WTC11 (cell line): ENCODE data around the gene TMEM144. TPM values are rescaled to one million over a fixed set of nuclear protein-coding genes. Genes with fewer than 3 reads are reported as not detected.
"Not testable (repeated sequence)": the region's sequence is repeated elsewhere in the genome, so short reads cannot be mapped to it uniquely, and the experiment has no call there.

Experiments used
- ATAC-seq: fragments of 200-7000 bp; cut with Tn5 transposase; 2 replicates; pipeline ENCODE4 v1.10.0; 2021; ENCODE audit warnings: mild to moderate bottlenecking, moderate library complexity
- CTCF ChIA-PET: fragments of 300-600 bp; sonication (Branson Sonifier 250); formaldehyde crosslinking; loops from one replicate; lab custom pipeline; 2021; ENCODE audit warnings: antibody characterized with exemption; lab: Charles Lee
- POLR2A ChIA-PET: fragments of 350-600 bp; sonication (Branson Sonifier 250); formaldehyde crosslinking; loops from one replicate; lab custom pipeline; 2021; ENCODE audit warnings: antibody characterized with exemption; lab: Charles Lee
- DNase-seq: peaks from one replicate; pipeline ENCODE4 v3.0.0; 2021; ENCODE audit warnings: low spot score
- H3K27ac Mint-ChIP-seq: 2 replicates; pipeline ENCODE4 v1.8.0; 2021; ENCODE audit warnings: mixed read lengths
- H3K27me3 Mint-ChIP-seq: 2 replicates; pipeline ENCODE4 v1.8.0; 2021; ENCODE audit warnings: low read depth, mild to moderate bottlenecking, moderate library complexity, mixed read lengths
- H3K36me3 Mint-ChIP-seq: 2 replicates; pipeline ENCODE4 v1.8.0; 2021; ENCODE audit warnings: mixed read lengths
- H3K4me1 Mint-ChIP-seq: 2 replicates; pipeline ENCODE4 v1.8.0; 2022; ENCODE audit warnings: mixed read lengths
- H3K4me3 Mint-ChIP-seq: 2 replicates; pipeline ENCODE4 v1.8.0; 2021; ENCODE audit warnings: mild to moderate bottlenecking, moderate library complexity, mixed read lengths
- H3K9me3 Mint-ChIP-seq: 2 replicates; pipeline ENCODE4 v1.8.0; 2021; ENCODE audit warnings: mixed read lengths
- CREB1 ChIP-seq: sonication (generic); formaldehyde crosslinking; IDR thresholded peaks from 2 replicates; pipeline ENCODE4 v1.8.0; 2023; ENCODE audit warnings: mild to moderate bottlenecking, missing genetic modification reagents
- E2F1 ChIP-seq: sonication (generic); formaldehyde crosslinking; IDR thresholded peaks from 2 replicates; pipeline ENCODE4 v1.8.0; 2022; ENCODE audit warnings: mild to moderate bottlenecking, missing genetic modification reagents
- FOXJ3 ChIP-seq: sonication (generic); formaldehyde crosslinking; IDR thresholded peaks from 2 replicates; pipeline ENCODE4 v1.9.0; 2021; ENCODE audit warnings: missing genetic modification reagents, mild to moderate bottlenecking, borderline replicate concordance
- GABPB1 ChIP-seq: sonication (generic); formaldehyde crosslinking; IDR thresholded peaks from 2 replicates; pipeline ENCODE4 v1.8.1; 2023; ENCODE audit warnings: mild to moderate bottlenecking, missing genetic modification reagents
- JAZF1 ChIP-seq: fragments of 250-450 bp; sonication (Bioruptor Pico); IDR thresholded peaks from 2 replicates; pipeline ENCODE4 v1.9.0; 2021; ENCODE audit warnings: moderate library complexity, mild to moderate bottlenecking, inconsistent platforms
- NR3C1 ChIP-seq: sonication (generic); formaldehyde crosslinking; conservative IDR thresholded peaks from 2 replicates; pipeline ENCODE4 v1.8.1; 2023; ENCODE audit warnings: low read depth, mild to moderate bottlenecking, missing genetic modification reagents
- PRRX2 ChIP-seq: fragments of 250-450 bp; sonication (Bioruptor Pico); IDR thresholded peaks from 2 replicates; pipeline ENCODE4 v1.8.0; 2021; ENCODE audit warnings: mild to moderate bottlenecking
- TP53 ChIP-seq: sonication (generic); formaldehyde crosslinking; IDR thresholded peaks from 2 replicates; pipeline ENCODE4 v1.8.1; 2023; ENCODE audit warnings: mild to moderate bottlenecking, missing genetic modification reagents
- USF1 ChIP-seq: sonication (generic); formaldehyde crosslinking; IDR thresholded peaks from 2 replicates; pipeline ENCODE4 v1.8.0; 2022; ENCODE audit warnings: mild to moderate bottlenecking, missing genetic modification reagents
- ZBTB21 ChIP-seq: sonication (generic); formaldehyde crosslinking; IDR thresholded peaks from 2 replicates; pipeline ENCODE4 v1.8.1; 2023; ENCODE audit warnings: mild to moderate bottlenecking, missing genetic modification reagents, borderline replicate concordance
- ZMAT4 ChIP-seq: fragments of 250-450 bp; sonication (Bioruptor Pico); IDR thresholded peaks from 2 replicates; pipeline ENCODE4 v1.9.0; 2021; ENCODE audit warnings: mild to moderate bottlenecking
- ZNF263 ChIP-seq: sonication (generic); formaldehyde crosslinking; IDR thresholded peaks from 2 replicates; pipeline ENCODE4 v1.8.1; 2022; ENCODE audit warnings: low read depth, mild to moderate bottlenecking, moderate library complexity, missing genetic modification reagents
- ZNF281 ChIP-seq: sonication (generic); formaldehyde crosslinking; IDR thresholded peaks from 2 replicates; pipeline ENCODE4 v1.8.0; 2023; ENCODE audit warnings: mild to moderate bottlenecking, missing genetic modification reagents
- ZNF423 ChIP-seq: fragments of 250-450 bp; sonication (Bioruptor Pico); IDR thresholded peaks from 2 replicates; pipeline ENCODE4 v2.1.2; 2022; ENCODE audit warnings: mild to moderate bottlenecking, moderate library complexity
- total RNA-seq: library from RNA; stranded (reverse); gene quantifications from 3 replicates; pipeline ENCODE4 v1.2.3, GENCODE V29; 2021

Gene TMEM144
- total RNA-seq, 1 experiment from 2014 or later: 3.8 TPM

GRCh38 chr4:158219623-158220022 is 9.3 kb downstream of the TMEM144 start (continued):
- TF ChIP-seq USF1 (CRISPR knock-in tag) (no peak), GABPB1 (CRISPR knock-in tag) (no peak), CREB1 (no peak), ZBTB21 (CRISPR knock-in tag) (no peak)

GRCh38 chr4:158224318-158224717 is 14.0 kb downstream of the TMEM144 start:
- POLR2A ChIA-PET, H3K27ac Mint-ChIP-seq, H3K27me3 Mint-ChIP-seq, DNase-seq, H3K36me3 Mint-ChIP-seq, H3K4me3 Mint-ChIP-seq, ATAC-seq, H3K9me3 Mint-ChIP-seq, CTCF ChIA-PET: not testable (repeated sequence)
- H3K4me1 Mint-ChIP-seq: peaks cover 15% of the 10 kb centered on the region

- H3K27ac Mint-ChIP-seq, DNase-seq, H3K9me3 Mint-ChIP-seq, H3K4me3 Mint-ChIP-seq, CTCF ChIA-PET, H3K27me3 Mint-ChIP-seq, H3K4me1 Mint-ChIP-seq, ATAC-seq, H3K36me3 Mint-ChIP-seq, POLR2A ChIA-PET: not testable (repeated sequence)
These were observed 14.7 kb downstream of the TMEM144 start for GRCh38 chr4:158224999-158225398.

- H3K4me1 Mint-ChIP-seq, H3K27ac Mint-ChIP-seq, H3K4me3 Mint-ChIP-seq, H3K36me3 Mint-ChIP-seq, DNase-seq, H3K27me3 Mint-ChIP-seq, ATAC-seq, CTCF ChIA-PET, POLR2A ChIA-PET: not testable (repeated sequence)
- peaks cover 14% of the 10 kb centered on the region for H3K9me3 Mint-ChIP-seq
These were observed 17.6 kb downstream of the TMEM144 start for GRCh38 chr4:158227880-158228279.

- H3K27me3 Mint-ChIP-seq, ATAC-seq, H3K4me3 Mint-ChIP-seq, H3K27ac Mint-ChIP-seq, POLR2A ChIA-PET, H3K4me1 Mint-ChIP-seq, CTCF ChIA-PET, DNase-seq, H3K36me3 Mint-ChIP-seq: not testable (repeated sequence)
- H3K9me3 Mint-ChIP-seq: peaks cover 14% of the 10 kb centered on the region
These were observed 18.1 kb downstream of the TMEM144 start for GRCh38 chr4:158228399-158228798.

- peak; percentile 26 for DNase-seq
- CTCF ChIA-PET: no interaction called here
These were observed 19.5 kb downstream of the TMEM144 start for GRCh38 chr4:158229768-158230167.

GRCh38 chr4:158234671-158235070 is 24.4 kb downstream of the TMEM144 start:
- Mint-ChIP-seq H3K27me3 (no peaks in the 10 kb centered on the region), H3K27ac (no peak overlapping the region), H3K4me1 (0 out of 2 replicates have a peak, but pooled peaks cover 2% of the 10 kb centered on the region), H3K4me3 (no peak overlapping the region), H3K36me3 (no peaks in the 10 kb centered on the region), H3K9me3 (peaks cover 14% of the 10 kb centered on the region)
- ChIA-PET CTCF (no interaction called here), POLR2A (no interaction called here)
- no peak for DNase-seq
- no peak for ATAC-seq
- TF ChIP-seq ZMAT4 (no peak), USF1 (CRISPR knock-in tag) (no peak), NR3C1 (CRISPR knock-in tag) (no peak), TP53 (CRISPR knock-in tag) (no peak), ZNF281 (no peak), PRRX2 (CRISPR knock-in tag) (no peak), JAZF1 (CRISPR knock-in tag) (no peak), FOXJ3 (CRISPR knock-in tag) (no peak)

More at GRCh38 chr4:158229768-158230167, 19.5 kb downstream of the TMEM144 start:
- H3K27ac Mint-ChIP-seq: no peak overlapping the region
- TF ChIP-seq ZNF423 (peak; percentile 40; the same call in 1 of the 2 replicates), E2F1 (CRISPR knock-in tag) (no peak), ZNF263 (CRISPR knock-in tag) (no peak)
- H3K27me3 Mint-ChIP-seq: no peaks in the 10 kb centered on the region
- ATAC-seq: peak; percentile 82
- peaks cover 6% of the 10 kb centered on the region for H3K4me1 Mint-ChIP-seq
- no peaks in the 10 kb centered on the region for H3K36me3 Mint-ChIP-seq
- peaks cover 14% of the 10 kb centered on the region for H3K9me3 Mint-ChIP-seq
- H3K4me3 Mint-ChIP-seq: no peak overlapping the region
- POLR2A ChIA-PET: no interaction called here
